ENCODE results near the gene HEPACAM. TPM values are rescaled to one million over a fixed set of nuclear protein-coding genes. Genes with fewer than 3 reads are reported as not detected.

HEPACAM gene
- total RNA-seq, 1 donor from 2014 or later: 27.2 TPM

- DNase-seq (ENCODE audit: low spot score) (no peak), ATAC-seq (no peak)
These were observed 48.2 kb downstream of the HEPACAM start for GRCh38 chr11:124887667-124888013.

- ATAC-seq: no peak
- no peak for DNase-seq (ENCODE audit: low spot score)
These were observed 48.7 kb downstream of the HEPACAM start for GRCh38 chr11:124886978-124887666.

- DNase-seq (ENCODE audit: low spot score): peak; percentile 38
- no peak for ATAC-seq
These were observed 49.4 kb downstream of the HEPACAM start for GRCh38 chr11:124886476-124886875.

GRCh38 chr11:124884869-124885479, 50.9 kb downstream of the HEPACAM start:
- DNase-seq (ENCODE audit: low spot score) (no peak), ATAC-seq (no peak)

GRCh38 chr11:124884340-124884739, 51.5 kb downstream of the HEPACAM start:
- DNase-seq (ENCODE audit: low spot score): no peak

GRCh38 chr11:124882339-124883071, 53.3 kb downstream of the HEPACAM start:
- peak; percentile 69 for DNase-seq (ENCODE audit: low spot score)
- peak; percentile 91 for ATAC-seq

More at GRCh38 chr11:124884340-124884739, 51.5 kb downstream of the HEPACAM start:
- ATAC-seq: no peak

- DNase-seq (ENCODE audit: low spot score) (no peak), ATAC-seq (no peak)
These were observed 54.9 kb downstream of the HEPACAM start for GRCh38 chr11:124880958-124881357.

- ATAC-seq: no peak
- DNase-seq (ENCODE audit: low spot score): peak; percentile 40
These were observed 55.6 kb downstream of the HEPACAM start for GRCh38 chr11:124880290-124880611.

GRCh38 chr11:124879493-124880289, 56.2 kb downstream of the HEPACAM start:
- ATAC-seq (no peak), DNase-seq (ENCODE audit: low spot score) (peak; percentile 40)

GRCh38 chr11:124878759-124879492, 56.9 kb downstream of the HEPACAM start:
- ATAC-seq (no peak), DNase-seq (ENCODE audit: low spot score) (no peak)

- DNase-seq (ENCODE audit: low spot score) (no peak), ATAC-seq (no peak)
These were observed 57.7 kb downstream of the HEPACAM start for GRCh38 chr11:124877910-124878758.

- ATAC-seq (no peak), DNase-seq (ENCODE audit: low spot score) (no peak)
These were observed 58.3 kb downstream of the HEPACAM start for GRCh38 chr11:124877631-124877909.

- ATAC-seq (no peak), DNase-seq (ENCODE audit: low spot score) (no peak)
These were observed 58.8 kb downstream of the HEPACAM start for GRCh38 chr11:124876818-124877630.

- peak; percentile 95 for ATAC-seq
- DNase-seq (ENCODE audit: low spot score): peak; percentile 82
These were observed 59.7 kb downstream of the HEPACAM start for GRCh38 chr11:124875943-124876817.

- ATAC-seq (no peak), DNase-seq (ENCODE audit: low spot score) (no peak)
These were observed 60.4 kb downstream of the HEPACAM start for GRCh38 chr11:124875401-124875800.

GRCh38 chr11:124874571-124875255, 61.1 kb downstream of the HEPACAM start:
- ATAC-seq (no peak), DNase-seq (ENCODE audit: low spot score) (no peak)

GRCh38 chr11:124873951-124874350, 61.9 kb downstream of the HEPACAM start:
- no peak for DNase-seq (ENCODE audit: low spot score)
- no peak for ATAC-seq

- no peak for DNase-seq (ENCODE audit: low spot score)
- ATAC-seq: no peak
These were observed 63.1 kb downstream of the HEPACAM start for GRCh38 chr11:124872741-124873140.

Measured in left lobe of liver (tissue), 2 donors.